Stimulated activated CD8-positive, alpha-beta memory T cell treated with anti-CD3 and anti-CD28 coated beads, Interleukin-15, amount 100 ng/mL, for 48 hours (primary cell): ENCODE data around the gene CTBS.
"Not testable (repeated sequence)": the region's sequence is repeated elsewhere in the genome, so short reads cannot be mapped to it uniquely, and the experiment has no call there.

Experiments
- DNase-seq, 2 donors: peaks; one replicate each; pipeline ENCODE4 v3.0.0-alpha.2; 2020; ENCODE audit warnings: low read depth in 2 of 2

Gene CTBS, protein sequence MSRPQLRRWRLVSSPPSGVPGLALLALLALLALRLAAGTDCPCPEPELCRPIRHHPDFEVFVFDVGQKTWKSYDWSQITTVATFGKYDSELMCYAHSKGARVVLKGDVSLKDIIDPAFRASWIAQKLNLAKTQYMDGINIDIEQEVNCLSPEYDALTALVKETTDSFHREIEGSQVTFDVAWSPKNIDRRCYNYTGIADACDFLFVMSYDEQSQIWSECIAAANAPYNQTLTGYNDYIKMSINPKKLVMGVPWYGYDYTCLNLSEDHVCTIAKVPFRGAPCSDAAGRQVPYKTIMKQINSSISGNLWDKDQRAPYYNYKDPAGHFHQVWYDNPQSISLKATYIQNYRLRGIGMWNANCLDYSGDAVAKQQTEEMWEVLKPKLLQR

DNA sequence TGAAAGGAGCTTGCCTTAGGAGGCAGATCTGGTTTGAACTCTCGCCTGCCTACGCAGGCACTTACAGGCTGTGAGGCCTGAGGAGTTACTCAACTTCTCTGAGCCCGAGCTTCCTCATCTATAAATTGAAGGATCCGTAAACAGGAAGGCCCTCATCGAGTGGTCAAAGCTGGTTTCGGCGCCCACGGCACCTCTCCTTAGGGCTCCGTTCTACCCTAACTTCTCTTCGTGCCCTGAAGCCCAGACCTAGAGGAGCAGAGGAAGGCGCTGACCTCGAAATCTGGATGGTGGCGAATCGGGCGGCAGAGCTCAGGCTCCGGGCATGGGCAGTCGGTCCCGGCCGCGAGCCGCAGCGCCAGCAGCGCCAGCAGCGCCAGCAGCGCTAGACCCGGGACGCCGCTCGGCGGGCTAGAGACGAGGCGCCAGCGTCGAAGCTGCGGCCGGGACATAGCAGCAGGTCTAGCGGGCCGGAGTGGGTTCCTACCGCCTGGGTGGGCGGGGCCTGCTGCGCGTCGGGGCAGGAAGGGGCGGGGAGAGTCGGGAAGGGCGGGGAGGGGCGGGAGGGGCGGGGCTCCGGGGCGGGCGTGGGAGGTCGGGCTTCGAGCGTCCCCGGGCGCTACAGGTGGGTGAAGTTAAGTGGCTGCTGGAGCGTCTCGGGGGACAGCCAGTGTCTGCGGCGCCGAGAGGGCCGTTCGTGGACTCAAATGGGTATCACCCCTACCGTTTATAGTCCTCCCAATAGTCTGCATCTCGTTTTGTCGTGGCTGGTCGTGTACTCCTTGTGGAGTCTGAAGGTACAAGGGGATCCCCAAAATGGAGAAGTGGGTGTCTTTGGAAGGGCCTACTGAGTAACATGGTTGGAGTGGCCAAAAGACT, at the start of gene CTBS:
TSS of gene CTBS (minus strand) at position 474 of the 876 bp plus-strand sequence. CDS start at position 449, 25 bp downstream.
- peak; percentile 71 to 79 for DNase-seq

DNA sequence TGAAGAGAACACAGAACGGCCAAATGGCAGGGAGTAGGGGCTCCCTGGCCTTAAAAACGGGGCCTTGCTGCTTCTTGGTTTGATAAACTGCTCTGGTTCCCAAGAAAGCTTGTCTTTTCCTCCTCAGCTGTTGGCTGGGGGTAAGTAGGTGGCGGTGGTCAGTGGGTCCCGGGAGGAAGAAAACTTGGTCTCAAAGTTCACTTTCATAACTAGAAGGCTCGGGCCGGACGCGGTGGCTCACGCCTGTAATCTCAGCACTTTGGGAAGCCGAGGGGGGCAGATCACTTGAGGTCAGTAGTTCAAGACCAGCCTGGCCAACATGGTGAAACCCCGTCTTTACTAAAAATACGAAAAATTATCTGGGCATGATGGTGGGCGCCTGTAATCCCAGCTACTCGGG, 47.3 kb upstream of the CTBS start:
- no peak for DNase-seq

DNA sequence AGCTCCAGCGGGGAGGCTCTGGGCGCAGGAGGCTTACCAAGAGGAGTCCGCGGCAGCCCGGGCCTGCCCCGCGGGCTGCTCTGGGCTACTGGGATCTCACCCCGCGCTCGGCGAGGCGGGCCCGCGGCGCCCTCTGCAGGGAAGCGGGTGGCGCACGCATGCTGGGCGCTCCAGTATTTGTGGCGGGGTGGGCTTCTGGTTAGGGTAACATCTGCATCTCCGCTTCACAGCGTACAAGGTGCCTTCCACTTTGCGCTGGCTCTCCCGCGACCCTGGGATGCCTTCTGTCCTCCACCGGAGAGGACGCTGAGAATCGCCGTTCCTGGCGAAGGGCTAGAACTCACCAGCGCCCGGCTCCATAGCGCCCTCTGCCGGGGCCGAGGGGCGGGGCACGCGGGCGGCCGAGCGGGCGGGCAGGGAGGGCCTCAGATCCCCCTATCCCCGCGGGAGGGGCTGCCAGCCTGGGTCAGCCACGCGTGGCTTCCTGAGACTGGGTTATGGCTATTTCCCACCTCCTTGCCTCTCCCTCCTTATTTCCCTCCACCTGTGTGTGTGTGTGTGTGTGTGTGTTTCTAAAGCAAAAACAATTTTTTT, 46.6 kb upstream of the CTBS start:
- peak; percentile 71 to 73 for DNase-seq

DNA sequence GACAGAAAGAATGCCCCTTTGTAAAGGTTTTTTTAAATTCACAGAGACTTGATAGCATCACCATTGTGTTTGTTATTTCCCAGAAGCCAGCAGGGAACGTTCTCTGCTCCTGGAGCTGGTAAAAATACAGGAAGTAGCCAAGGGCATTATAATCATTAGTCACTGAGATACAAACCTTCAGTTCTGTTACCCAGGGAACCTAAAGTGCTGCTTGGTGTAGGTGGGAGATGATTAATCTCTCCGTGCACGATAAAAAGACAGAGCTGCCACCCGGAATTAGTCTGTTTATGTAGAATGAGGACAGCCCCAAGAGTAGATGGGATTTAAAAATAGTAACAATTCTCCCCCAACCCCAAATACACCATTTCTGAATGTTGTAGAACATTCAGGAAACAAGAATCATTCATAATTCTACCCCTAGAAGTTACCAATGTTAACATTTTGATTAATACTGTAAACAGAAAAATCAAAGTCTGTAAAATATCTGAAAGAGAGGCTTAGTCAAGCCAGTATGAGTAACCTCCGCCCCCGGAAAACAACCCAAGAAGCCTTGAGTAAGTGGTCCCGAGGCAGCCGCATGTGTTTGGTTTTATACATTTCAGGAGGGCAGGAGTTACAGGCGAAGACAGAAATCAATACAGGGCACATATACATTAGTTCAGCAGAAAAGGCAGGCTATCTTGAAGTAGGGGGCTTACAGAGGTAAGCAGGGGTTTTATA, 45.3 kb upstream of the CTBS start:
- peak; percentile 49 to 69 for DNase-seq

DNA sequence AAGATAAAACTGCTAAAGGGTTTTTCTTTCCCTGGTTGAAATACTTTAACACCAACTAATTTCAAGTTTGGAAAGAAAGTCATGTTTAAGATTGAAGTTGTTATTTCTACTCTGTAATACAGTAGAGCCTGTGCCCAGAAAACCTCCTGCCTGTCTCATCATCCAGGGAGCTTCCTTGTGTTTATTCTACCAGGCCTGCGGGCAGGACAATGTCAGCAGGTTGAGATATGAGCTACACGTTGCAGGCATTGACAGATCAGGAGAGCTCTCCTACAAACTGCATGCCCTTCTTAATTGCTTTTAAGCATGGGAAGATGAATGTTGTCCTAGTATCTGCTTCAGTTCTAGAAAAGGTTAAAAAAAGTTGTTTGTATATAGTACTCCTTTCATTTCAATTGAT, 43.1 kb upstream of the CTBS start:
- DNase-seq, result no peak

DNA sequence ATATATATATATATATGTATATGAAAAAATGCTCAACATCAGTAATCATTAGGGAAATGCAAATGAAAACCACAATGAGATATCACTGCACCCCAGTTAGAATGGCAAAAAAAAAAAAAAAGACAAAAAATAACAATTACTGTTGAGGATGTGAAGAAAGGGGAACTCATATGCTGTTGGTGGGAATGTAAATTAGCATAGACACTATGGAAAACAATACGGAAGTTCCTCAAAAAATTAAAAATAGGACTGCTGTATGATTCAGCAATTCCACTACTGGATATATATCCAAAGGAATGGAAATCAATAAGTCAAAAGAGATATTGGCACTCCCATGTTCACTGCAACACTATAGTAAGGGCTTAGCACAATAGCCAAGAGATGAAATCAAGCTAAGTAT, 41.5 kb upstream of the CTBS start:
- no peak for DNase-seq

DNA sequence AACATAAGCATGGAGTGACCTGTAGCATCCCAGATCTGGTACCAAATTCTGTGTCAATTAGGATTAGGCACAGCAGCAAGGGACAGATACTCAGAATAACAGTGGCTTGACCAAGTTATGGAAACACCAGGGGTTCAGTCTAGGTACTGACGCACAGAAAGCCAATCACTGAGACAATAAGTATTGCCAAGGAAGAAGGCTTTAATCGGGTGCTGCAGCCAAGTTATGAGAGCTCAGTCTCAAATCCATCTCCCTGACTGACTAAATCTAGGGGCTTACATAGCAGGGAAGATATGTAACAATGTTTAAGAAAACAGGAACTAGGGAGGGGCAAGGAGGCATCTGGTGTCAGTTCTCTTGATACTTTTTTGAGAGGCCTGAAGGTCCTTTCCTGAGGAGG, 39.6 kb upstream of the CTBS start:
- DNase-seq, result no peak

DNA sequence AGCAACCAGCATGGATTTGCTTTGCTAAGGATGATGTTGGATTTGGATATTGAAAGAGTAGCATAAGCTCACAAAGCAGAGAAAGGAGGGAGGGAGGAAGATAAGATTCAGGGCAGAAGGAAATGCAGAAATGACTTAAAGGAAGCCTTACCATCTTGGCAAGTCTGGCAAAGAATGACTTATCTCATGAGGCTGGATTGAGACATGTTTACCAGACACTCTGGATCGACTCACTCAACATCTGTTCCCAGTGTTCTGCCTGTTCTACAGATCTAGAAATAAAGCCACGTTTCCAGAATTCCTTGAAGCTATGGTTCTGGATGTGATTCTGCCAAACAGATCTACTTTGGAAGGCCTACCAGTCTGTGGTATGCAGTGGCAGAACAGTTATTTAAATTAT, 38.8 kb upstream of the CTBS start:
- DNase-seq, result no peak

DNA sequence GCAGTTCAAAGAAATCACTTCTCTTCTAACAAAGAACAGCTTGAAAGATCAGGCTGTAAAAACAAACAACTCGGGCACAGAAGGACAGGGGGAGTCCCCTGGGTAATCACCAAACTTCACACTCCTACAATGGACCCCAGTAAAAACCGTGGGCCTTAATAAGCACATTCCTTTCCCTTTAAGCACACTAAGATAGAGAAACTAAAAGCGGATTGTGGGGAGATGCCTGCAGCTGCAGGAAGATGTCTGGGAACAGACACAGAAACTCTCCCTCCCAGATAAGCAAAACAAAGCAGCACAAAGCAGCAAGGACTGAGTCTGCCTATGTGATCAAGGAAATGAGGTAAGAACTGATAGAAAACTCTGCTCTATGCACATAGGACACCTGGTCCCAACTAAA, 37.6 kb upstream of the CTBS start:
- DNase-seq, result no peak

DNA sequence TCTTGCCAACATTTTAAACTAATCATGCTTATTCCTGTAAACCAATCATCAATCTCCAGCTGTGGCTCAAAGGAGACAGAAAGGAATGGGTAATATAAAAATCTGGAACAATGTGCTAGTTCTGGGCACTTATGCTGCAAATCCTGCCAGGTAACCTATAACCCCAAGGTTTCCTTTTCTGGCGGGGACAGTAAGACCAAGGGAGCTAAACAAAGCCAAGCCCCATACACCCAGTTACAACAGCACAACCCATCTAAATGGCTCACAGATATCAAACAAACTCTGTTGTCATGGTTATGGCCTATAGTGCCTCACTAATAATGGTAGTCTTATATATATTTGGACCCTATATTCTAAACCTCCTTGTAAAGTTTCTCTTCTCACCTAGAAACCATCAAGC, 36.9 kb upstream of the CTBS start:
- DNase-seq, result no peak

DNA sequence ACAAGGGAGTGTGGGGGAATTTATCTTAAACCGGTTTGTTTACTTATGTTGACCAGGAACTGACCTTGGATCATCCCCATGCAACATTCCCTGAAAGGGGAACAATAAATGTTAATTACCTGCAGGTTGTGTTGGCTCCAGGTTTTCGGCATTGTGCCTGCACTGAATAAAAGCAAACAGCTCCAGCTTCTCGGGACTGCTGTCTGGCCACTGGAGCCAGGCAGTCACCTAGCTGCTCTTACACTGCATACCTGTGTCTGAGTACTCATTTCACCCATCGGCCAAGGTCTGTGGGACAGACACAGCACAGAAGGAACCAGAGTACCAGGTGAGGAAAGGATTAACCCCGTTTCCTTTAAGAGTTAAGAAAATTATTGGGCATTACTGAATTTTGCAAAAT, 32.7 kb upstream of the CTBS start:
- DNase-seq, result no peak

DNA sequence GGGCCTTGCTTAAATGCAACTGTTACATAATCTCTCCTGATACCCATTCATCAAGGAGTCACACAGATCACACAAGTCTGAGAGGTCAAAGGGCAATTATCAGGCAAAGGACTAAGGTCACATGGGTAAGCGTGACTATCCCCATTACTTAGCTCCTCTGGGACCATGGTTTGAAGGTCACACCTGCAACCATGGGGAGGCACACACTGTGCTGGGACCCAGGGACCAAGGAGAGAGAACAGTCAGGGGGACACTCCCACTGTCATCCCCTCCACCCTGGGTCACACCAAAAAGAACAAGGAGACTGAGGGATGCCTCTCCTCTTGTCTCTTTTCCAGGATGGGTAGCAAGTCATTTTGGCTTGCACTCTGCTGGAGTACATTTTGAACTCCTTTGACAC, 30.9 kb upstream of the CTBS start:
- DNase-seq, result no peak

DNA sequence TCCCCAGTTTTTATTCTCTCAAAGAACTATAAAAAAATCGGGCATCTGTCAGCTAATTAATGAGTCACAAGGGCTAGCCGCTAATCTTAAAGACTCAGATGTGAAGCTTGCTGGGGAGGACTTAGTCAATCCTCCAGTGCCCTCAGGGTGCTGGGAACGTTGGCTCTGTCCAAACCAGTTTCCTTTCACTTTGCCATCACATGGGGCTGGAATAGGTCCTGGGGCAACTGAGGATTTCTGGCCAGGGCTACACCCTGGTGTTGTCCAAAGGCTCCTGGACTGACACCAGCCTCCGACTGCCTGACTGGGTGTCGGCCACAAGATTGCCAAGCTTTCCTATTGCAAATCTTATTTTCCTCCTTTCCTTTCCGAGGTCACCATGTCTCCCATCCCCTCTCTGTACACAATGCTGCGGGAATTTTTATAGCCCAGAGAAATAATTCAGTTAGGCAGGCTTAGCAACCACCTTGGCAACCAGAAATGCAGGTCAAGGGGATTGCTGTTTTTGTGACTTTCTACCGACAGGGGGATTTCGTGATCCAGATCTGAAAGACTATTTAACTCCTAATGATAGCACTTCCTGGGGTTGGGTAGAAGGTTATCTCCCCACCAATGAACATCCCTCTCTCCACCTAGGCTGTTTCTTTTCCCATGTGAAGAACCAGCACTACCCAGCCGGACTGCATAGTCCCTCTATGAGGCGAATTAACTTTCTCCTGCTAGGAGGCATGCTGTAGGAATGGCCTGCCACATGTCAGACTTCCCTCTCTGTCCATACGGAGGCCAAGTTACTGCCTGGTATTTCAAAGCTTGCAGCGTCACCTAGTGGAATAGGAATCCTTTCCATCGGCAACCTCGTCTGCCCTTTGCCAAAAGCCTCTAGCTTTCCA, 29.9 kb upstream of the CTBS start:
- no peak for DNase-seq

DNA sequence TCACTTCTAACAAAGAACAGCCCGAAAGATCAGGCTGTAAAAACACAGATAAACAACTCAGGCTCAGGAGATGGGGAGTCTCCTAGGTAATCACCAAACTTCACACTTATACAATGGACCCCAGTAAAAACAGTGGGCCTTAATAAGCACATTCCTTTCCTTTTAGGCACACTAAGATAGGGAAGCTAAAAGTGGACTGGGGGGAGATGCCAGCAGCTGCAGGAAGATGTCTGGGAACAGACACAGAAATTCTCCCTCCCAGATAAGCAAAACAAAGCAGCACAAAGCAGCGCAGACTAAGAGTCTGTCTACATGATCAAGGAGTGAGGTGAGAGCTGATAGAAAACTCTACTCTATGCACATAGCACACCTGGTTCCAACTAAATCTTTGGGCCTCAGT, 29.0 kb upstream of the CTBS start:
- DNase-seq, result no peak

DNA sequence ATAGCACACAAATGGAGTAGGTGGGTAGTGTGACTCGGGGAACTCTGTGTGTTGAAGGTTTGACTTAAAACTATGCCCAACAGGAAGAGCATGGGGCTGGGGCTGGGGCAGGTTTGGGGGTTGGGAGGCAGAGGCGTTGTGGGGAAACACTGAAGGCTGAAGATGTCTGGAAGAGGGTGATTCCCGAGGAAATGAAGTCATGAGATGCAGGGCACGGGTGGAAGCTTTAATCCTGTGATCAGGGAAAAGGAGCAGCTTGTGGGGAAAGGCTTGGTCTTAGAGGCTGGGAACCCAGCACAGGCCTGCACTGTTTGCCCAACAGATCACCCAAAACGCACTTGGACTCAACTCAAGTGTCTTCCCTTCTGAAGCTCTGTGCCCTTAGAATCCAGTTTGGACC, 26.6 kb upstream of the CTBS start:
- no peak for DNase-seq

DNA sequence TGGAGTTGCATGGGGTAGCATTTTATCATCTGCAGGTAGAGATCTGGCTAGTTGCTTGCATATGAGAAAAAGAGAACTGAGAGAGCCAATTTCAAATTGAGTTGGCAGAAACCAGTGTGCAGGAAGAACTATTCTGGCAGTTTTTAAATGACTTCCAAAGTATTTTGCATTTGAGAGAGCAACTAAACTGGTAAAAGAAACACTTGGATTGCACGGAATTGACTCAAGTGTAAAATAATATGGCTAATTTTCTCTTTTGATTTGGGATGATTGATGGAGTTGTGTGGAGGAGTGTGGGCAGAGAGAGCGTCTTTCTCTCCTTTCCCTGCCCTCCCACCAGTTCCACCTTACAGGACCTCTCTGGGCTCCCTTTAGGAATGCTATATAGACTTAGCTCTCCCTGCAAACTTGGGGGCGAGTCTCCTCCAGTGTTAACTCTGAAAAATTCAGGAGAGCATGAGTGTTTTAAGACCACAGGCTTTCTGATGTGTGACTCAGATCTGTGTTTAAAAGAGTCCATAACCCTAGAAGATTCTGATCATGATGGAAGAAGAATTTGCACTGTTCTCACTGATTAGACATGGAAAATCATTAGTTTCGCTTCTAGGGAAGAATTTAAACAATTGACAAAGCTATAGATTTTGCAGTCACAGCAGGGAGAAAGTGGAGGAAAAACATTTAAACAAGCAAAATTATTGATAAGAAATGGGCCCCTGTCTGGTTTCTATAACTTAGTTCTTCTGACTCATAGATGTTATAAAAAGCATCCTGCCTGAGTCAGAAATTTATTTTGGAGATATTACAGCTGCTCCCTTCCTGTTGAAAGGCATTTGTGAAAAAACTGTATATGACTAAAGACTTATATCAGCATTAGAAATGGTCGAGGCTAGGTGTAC, 24.9 kb upstream of the CTBS start:
- DNase-seq, result no peak

DNA sequence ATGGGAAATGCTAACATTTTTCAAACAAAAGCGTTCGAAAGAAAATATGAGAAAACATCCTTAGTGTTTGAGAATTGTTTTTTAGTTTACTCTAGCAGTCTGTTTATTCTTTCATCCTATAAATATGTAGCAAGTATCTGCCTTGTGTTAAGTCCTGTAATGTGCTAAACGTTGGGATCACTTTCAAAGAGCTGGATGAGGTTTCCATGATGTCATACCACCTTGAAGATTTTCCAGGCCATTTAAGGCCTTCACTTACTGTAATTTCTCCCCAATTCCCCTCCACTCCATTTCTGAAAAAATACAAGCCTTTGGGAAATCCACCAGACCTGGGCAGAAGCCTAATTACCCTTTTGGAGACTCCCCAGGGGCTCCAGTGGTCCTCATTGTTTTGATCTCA, 24.2 kb upstream of the CTBS start:
- no peak for DNase-seq

DNA sequence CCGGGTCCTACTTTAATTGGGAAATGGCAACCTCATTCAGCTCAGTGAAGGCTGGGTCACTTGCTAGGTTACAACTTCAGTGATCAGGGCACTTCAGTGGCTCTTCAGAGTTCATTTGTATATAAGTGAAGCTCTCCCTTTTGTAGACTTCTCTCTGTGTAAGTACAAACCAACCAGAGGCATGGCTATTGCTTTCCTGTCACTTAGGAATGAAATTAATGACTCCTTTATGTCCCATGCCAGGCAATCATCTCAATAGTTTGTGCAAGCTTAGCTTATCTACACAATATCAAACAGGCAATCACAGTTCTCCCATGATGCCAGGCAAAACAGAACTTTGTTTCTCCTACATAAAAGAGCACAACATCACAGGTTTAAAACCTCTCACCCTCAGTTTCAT, 22.8 kb upstream of the CTBS start:
- no peak for DNase-seq

DNA sequence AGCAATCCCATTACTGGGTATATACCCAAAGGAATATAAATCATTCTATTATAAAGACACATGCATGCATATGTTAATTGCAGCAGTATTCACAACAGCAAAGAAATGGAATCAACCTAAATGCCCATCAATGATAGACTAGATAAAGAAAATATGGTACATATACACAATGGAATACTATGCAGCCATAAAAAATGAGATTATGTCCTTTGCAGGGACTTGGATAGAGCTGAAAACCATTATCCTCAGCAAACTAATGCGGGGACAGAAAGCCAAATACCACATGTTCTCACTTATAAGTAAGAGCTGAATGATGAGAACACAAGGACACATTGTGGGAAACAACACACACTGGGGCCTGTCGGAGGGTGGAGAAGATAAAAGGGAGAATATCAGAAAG, 20.7 kb upstream of the CTBS start:
- not testable (repeated sequence) for DNase-seq

DNA sequence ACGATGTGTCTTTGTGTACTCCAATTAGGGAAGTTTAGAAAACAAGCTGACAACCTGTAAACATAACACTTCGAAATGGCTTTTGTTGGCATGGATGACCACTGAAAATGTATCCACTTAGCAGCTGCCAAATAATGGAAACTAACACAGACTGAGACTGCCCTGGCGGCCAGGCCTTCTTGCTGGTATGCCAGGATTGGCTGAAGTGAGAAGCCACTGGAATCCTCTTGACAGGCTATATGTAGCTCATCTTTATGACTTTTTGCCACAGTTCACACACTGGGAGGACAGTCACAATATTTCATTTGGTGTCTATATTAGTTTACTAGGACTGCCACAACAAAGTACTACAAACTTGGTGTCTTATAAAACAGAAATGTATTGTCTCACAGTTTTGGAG, 12.9 kb upstream of the CTBS start:
- DNase-seq, result no peak
